HUES48 (cell line): Measurements from ENCODE around the gene LGALS16.
"Not testable (repeated sequence)": the region's sequence is repeated elsewhere in the genome, so short reads cannot be mapped to it uniquely, and the experiment has no call there.

Source experiments
- H3K27ac ChIP-seq: one replicate; pipeline ENCODE4 v1.7.0; 2013; ENCODE audit warnings: low read depth, low read length, inconsistent platforms
- H3K27me3 ChIP-seq: 2 replicates; pipeline ENCODE4 v1.6.1; 2013; ENCODE audit warnings: mild to moderate bottlenecking, low read length; ENCODE audit not compliant: control insufficient read depth, insufficient read depth
- H3K36me3 ChIP-seq: 2 replicates; pipeline ENCODE4 v1.6.1; 2013; ENCODE audit warnings: low read length; ENCODE audit not compliant: control insufficient read depth, insufficient read depth
- H3K4me1 ChIP-seq: 2 replicates; pipeline ENCODE4 v1.6.1; 2013; ENCODE audit warnings: mild to moderate bottlenecking, low read length; ENCODE audit not compliant: control insufficient read depth, insufficient read depth
- H3K4me3 ChIP-seq: 2 replicates; pipeline ENCODE4 v1.5.1; 2013; ENCODE audit warnings: mild to moderate bottlenecking, low read depth, low read length
- H3K9ac ChIP-seq: 2 replicates; pipeline ENCODE4 v1.6.1; 2013; ENCODE audit warnings: mild to moderate bottlenecking, low read depth, low read length, moderate library complexity
- H3K9me3 ChIP-seq: 2 replicates; pipeline ENCODE4 v1.6.1; 2013; ENCODE audit warnings: low read length; ENCODE audit not compliant: control insufficient read depth, insufficient read depth

Gene LGALS16

DNA sequence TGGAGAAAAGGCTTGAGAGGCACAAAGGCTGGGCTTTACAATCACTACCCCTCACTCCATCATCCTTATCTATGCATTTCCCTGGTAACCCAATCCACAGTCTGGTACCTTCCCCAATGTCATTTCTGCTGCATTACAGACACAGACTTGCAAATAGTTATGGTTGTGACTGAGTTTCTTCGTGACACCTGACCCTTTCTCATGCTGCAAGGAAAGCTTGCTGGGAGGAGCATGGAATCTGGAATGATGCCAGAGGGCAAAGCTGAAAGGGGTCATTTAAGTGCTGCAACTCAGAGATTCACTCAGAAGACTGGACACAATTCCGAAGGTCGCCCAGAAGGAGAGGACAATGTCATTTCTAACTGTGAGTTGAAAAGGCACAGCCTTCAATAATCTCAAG is at the start of gene LGALS16:
LGALS16 (plus strand) TSS at position 301 of the 400 bp plus-strand sequence; CDS start at position 350, 49 bp downstream.
- H3K27ac ChIP-seq = no peak within 1 kb of the TSS
- H3K9ac ChIP-seq = no peak within 1 kb of the TSS
- no peak within 1 kb of the TSS for H3K4me3 ChIP-seq
- H3K27me3 ChIP-seq = no peaks in the 10 kb centered on the region; the same call in 1 of the 2 replicates
- no peaks in the 10 kb centered on the region for H3K36me3 ChIP-seq
- no peaks in the 10 kb centered on the region for H3K9me3 ChIP-seq
- H3K4me1 ChIP-seq = no peaks in the 10 kb centered on the region

- Histone ChIP-seq H3K9ac (no peak overlapping the region), H3K4me1 (0 out of 2 replicates have a peak, but pooled peaks cover 6% of the 10 kb centered on the region), H3K9me3 (0 out of 2 replicates have a peak, but pooled peaks cover 5% of the 10 kb centered on the region), H3K36me3 (no peaks in the 10 kb centered on the region), H3K27me3 (no peaks in the 10 kb centered on the region), H3K4me3 (no peak overlapping the region), H3K27ac (no peak overlapping the region)
Observed at GRCh38 chr19:39607021-39607420, 48.7 kb upstream of the LGALS16 start.

DNA sequence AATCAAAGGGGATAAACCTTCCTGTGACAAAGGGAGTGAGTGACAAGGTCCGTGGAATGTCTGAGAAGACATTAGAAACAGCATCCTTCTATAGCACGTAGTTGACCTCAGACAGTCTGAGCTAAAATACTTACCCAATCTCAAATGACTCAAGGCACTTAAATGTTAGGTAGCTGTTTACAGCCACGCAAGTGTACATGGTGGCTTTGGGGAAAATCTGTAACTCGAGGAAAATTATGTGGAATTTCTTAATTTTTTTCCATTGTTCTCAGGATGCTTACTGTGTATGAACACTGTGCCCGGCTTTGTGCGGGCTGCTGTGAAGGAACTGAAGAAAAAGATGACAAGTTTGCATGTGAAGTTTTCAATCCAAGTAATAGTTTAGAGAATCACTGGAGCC is 48.2 kb upstream of the LGALS16 start:
- Histone ChIP-seq H3K36me3 (no peaks in the 10 kb centered on the region), H3K4me3 (no peak overlapping the region), H3K27me3 (no peaks in the 10 kb centered on the region), H3K4me1 (0 out of 2 replicates have a peak, but pooled peaks cover 6% of the 10 kb centered on the region), H3K9me3 (peaks cover 7% of the 10 kb centered on the region; the same call in 1 of the 2 replicates), H3K27ac (no peak overlapping the region), H3K9ac (no peak overlapping the region)

DNA sequence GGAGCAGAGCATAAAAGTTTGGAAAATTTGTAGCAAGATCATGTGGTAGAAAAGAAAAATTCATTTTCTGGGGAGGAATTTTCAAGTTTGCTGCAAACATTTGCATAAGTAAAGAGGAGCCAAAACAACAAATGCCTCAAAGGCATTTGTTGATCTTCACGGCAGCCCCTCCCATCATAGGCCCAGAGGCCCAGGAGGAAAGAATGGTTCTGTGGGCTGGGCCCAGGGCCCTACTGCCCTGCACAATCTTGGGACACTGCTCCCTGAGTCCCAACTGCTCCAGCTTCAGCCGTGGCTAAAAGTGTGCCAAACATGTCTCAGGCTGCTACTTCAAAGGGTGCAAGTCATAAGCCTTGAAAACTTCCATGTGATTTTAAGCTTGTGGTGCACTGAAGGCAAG is 42.1 kb upstream of the LGALS16 start:
- Histone ChIP-seq H3K9me3 (peaks cover 22% of the 10 kb centered on the region), H3K4me3 (no peak overlapping the region), H3K36me3 (no peaks in the 10 kb centered on the region), H3K27ac (no peak overlapping the region), H3K9ac (no peak overlapping the region), H3K4me1 (no peaks in the 10 kb centered on the region), H3K27me3 (no peaks in the 10 kb centered on the region)

DNA sequence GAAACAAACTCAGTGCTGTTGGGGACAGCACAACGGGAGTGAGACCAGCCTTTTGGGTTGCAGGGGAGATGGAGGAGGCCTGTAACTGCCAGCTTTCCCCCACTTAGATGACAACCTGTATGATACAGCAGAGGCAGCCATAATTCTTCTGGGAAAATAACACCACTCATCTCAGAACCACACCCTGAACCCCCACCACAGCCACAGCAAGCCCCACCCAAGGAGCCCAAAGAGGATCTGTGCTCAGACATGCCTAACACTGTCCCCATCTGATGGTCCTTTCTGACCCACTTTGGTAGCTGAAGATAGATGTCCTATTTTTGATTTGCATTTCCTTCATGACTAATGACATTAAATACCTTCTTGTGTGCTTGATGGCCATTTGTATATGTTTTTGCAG is 38.0 kb upstream of the LGALS16 start:
- Histone ChIP-seq H3K36me3 (no peaks in the 10 kb centered on the region), H3K9me3 (peaks cover 13% of the 10 kb centered on the region), H3K27me3 (no peaks in the 10 kb centered on the region), H3K4me1 (no peaks in the 10 kb centered on the region), H3K9ac (no peak overlapping the region), H3K27ac (no peak overlapping the region), H3K4me3 (no peak overlapping the region)

GRCh38 chr19:39623946-39624345 is 31.8 kb upstream of the LGALS16 start:
- Histone ChIP-seq H3K27me3 (no peaks in the 10 kb centered on the region), H3K4me3 (no peak overlapping the region), H3K9me3 (no peaks in the 10 kb centered on the region), H3K4me1 (peaks cover 7% of the 10 kb centered on the region; the same call in 1 of the 2 replicates), H3K9ac (no peak overlapping the region), H3K27ac (no peak overlapping the region), H3K36me3 (no peaks in the 10 kb centered on the region)

- not testable (repeated sequence) for H3K9me3 ChIP-seq, H3K36me3 ChIP-seq, H3K27me3 ChIP-seq, H3K9ac ChIP-seq, H3K4me3 ChIP-seq, H3K27ac ChIP-seq
- peaks cover 19% of the 10 kb centered on the region for H3K4me1 ChIP-seq
Observed at GRCh38 chr19:39627631-39628030, 28.1 kb upstream of the LGALS16 start.

DNA sequence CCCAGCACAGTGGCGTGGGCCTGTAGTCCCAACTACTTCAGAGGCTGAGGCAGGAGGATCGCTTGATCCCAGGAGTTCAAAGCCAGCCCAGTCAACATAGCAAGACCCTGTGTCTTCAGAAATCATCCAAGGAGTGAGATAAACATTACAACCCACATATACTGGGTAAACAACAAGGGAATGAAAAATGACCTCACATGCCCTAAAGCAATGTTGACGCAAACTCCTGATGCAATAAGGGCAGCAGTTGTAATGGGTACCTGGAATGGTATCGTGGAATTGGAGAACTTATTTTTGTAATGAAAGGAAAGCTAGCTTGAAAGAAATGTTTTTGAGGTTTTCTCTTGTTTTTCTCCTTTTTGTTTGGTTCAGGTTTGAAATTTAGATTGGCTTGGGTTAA is 24.5 kb upstream of the LGALS16 start:
- no peaks in the 10 kb centered on the region for H3K36me3 ChIP-seq
- no peak overlapping the region for H3K9ac ChIP-seq
- no peaks in the 10 kb centered on the region for H3K9me3 ChIP-seq
- peaks cover 12% of the 10 kb centered on the region; the same call in 1 of the 2 replicates for H3K4me1 ChIP-seq
- no peak overlapping the region for H3K4me3 ChIP-seq
- H3K27me3 ChIP-seq = no peaks in the 10 kb centered on the region
- H3K27ac ChIP-seq = no peak overlapping the region

DNA sequence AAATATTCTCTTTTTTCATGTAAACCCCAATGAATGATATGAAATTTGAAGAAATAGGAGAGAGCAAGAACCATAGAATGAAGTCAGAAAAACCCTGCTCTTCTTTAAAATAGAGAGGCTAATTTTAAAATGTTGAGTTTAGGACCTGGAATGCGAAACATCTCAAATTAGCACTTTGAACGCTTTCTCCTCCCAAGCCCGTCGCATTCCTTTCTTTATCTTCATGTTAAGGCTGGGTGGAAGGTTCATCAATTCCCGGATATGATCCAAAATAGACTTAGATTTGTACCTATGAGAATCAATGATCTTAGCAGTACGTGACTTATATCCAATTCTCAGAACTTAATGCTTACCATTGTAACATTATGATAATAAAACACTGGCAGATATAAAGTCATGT is 24.1 kb upstream of the LGALS16 start:
- no peaks in the 10 kb centered on the region for H3K36me3 ChIP-seq
- peaks cover 12% of the 10 kb centered on the region; the same call in 1 of the 2 replicates for H3K4me1 ChIP-seq
- H3K4me3 ChIP-seq = no peak overlapping the region
- no peaks in the 10 kb centered on the region for H3K27me3 ChIP-seq
- H3K27ac ChIP-seq = no peak overlapping the region
- H3K9me3 ChIP-seq = no peaks in the 10 kb centered on the region
- no peak overlapping the region for H3K9ac ChIP-seq

DNA sequence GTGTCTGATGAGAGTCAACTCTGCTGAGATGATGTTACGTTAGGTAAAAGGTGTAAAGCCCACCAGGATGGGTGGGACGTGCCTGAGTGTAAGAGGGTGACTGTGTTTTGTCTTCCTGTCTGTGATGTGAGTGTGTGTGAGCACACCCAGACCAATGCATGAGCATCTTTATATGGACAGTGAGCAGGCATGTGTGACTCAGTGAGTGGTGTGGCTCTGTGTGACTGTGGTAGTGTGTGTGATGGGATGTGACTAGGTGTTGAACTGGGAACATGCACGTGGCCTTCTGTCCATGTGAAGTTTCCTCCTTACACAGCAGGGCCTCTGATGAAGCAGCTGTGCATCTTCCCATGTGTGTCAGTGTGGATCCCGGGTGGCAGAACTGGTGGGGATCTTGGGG is 17.8 kb upstream of the LGALS16 start:
- H3K4me3 ChIP-seq = no peak overlapping the region
- no peaks in the 10 kb centered on the region for H3K36me3 ChIP-seq
- no peaks in the 10 kb centered on the region for H3K4me1 ChIP-seq
- H3K27me3 ChIP-seq = no peaks in the 10 kb centered on the region
- H3K9me3 ChIP-seq = no peaks in the 10 kb centered on the region
- H3K27ac ChIP-seq = no peak overlapping the region
- H3K9ac ChIP-seq = no peak overlapping the region

DNA sequence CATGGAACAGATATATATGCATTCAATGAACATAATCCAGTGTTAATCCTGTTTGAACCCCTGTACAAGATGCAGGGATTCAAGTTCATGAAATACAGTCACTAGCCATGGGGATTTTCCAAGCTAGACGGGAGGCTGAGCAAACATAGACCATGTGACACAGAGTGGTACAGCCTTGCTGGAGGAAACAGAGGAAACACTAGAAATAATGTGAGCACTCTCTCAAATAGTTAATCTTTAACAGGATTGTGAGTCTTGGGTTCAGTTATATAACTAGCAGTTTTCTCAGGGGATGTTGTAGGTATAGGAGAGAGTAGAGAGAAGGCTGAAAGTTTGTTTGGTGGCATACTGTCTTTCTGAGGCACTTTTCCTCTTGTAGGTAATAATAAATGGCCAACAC is 13.9 kb upstream of the LGALS16 start:
- Histone ChIP-seq H3K27ac (no peak overlapping the region), H3K4me3 (no peak overlapping the region), H3K9ac (no peak overlapping the region), H3K36me3 (no peaks in the 10 kb centered on the region), H3K9me3 (no peaks in the 10 kb centered on the region), H3K27me3 (no peaks in the 10 kb centered on the region), H3K4me1 (no peaks in the 10 kb centered on the region)

GRCh38 chr19:39643591-39643990 is 12.1 kb upstream of the LGALS16 start:
- Histone ChIP-seq H3K9ac (no peak overlapping the region), H3K36me3 (no peaks in the 10 kb centered on the region), H3K27me3 (no peaks in the 10 kb centered on the region), H3K27ac (no peak overlapping the region), H3K4me1 (no peaks in the 10 kb centered on the region), H3K9me3 (no peaks in the 10 kb centered on the region), H3K4me3 (no peak overlapping the region)
